NT2/D1 (cell line): ENCODE measurements around the gene ZNF773.

Source experiments
- SUZ12 ChIP-seq: IDR thresholded peaks from 2 replicates; pipeline ENCODE4 v1.6.1; 2011; ENCODE audit not compliant: insufficient read length, insufficient read depth; ENCODE audit errors: extremely low read depth
- YY1 ChIP-seq: IDR thresholded peaks from 2 replicates; pipeline ENCODE4 v1.6.1; 2011; ENCODE audit not compliant: insufficient read length, insufficient read depth
- ZNF274 ChIP-seq: IDR thresholded peaks from 2 replicates; pipeline ENCODE4 v1.6.1; 2011; ENCODE audit warnings: mild to moderate bottlenecking, low read depth, low read length

- no peak for TF ChIP-seq YY1
- TF ChIP-seq ZNF274: no peak
- TF ChIP-seq SUZ12: no peak
Measured at GRCh38 chr19:57552432-57552831, 52.7 kb downstream of the ZNF773 start.
